H1 (cell line): Measurements from ENCODE around the gene HTD2. TPM values are rescaled to one million over a fixed set of nuclear protein-coding genes. Genes with fewer than 3 reads are reported as not detected.

Experiments used
- CTCF ChIA-PET: fragments of 300-600 bp; sonication (Branson Sonifier 250); formaldehyde crosslinking; loops from one replicate; lab custom pipeline; 2021; ENCODE audit not compliant: partially characterized antibody; lab: Charles Lee
- POLR2A ChIA-PET: fragments of 300-600 bp; sonication (Branson Sonifier 250); formaldehyde crosslinking; loops from one replicate; lab custom pipeline; 2021; ENCODE audit warnings: inconsistent platforms; ENCODE audit not compliant: partially characterized antibody; lab: Charles Lee
- DNase-seq, 2 experiments: peaks; one replicate each; pipeline versions ENCODE4 v3.0.0 to v3.0.0-alpha.2; 2010 to 2022; ENCODE audit warnings: low spot score in 2 of 2, low read depth in 1 of 2, mixed read lengths in 1 of 2
- FAIRE-seq: peaks from 2 replicates; lab custom pipeline; 2011; peaks lifted over from hg19 to GRCh38; lab: Jason Lieb, UNC
- H2AFZ ChIP-seq: 2 replicates; pipeline ENCODE4 v1.8.1; 2012; ENCODE audit warnings: low read length, inconsistent platforms
- H2AK5ac ChIP-seq: 2 replicates; pipeline ENCODE4 v1.6.1; 2013; ENCODE audit warnings: low read depth, low read length
- H2BK120ac ChIP-seq: replicated peaks from 2 replicates; pipeline ENCODE3; 2013; ENCODE audit warnings: low read depth, low read length, inconsistent platforms
- H2BK12ac ChIP-seq: 2 replicates; pipeline ENCODE4 v1.6.1; 2013; ENCODE audit warnings: low read depth, low read length
- H2BK15ac ChIP-seq: 2 replicates; pipeline ENCODE4 v1.6.1; 2013; ENCODE audit warnings: low read length
- H2BK20ac ChIP-seq: 2 replicates; pipeline ENCODE4 v1.6.1; 2013; ENCODE audit warnings: low read length
- H2BK5ac ChIP-seq: 2 replicates; pipeline ENCODE4 v1.6.1; 2013; ENCODE audit warnings: low read depth, low read length
- H3K14ac ChIP-seq: 2 replicates; pipeline ENCODE4 v1.6.1; 2013; ENCODE audit warnings: inconsistent platforms; ENCODE audit not compliant: insufficient read length
- H3K18ac ChIP-seq: 2 replicates; pipeline ENCODE4 v1.6.1; 2013; ENCODE audit warnings: low read length; ENCODE audit errors: extremely low read depth
- H3K23ac ChIP-seq: 2 replicates; pipeline ENCODE4 v1.6.1; 2013; ENCODE audit warnings: inconsistent platforms; ENCODE audit not compliant: insufficient read length
- H3K23me2 ChIP-seq: 2 replicates; pipeline ENCODE4 v1.6.1; 2013; ENCODE audit warnings: low read depth, low read length
- H3K27ac ChIP-seq: 2 replicates; pipeline ENCODE4 v1.6.1; 2011; ENCODE audit warnings: low read depth, low read length, inconsistent platforms
- H3K27me3 ChIP-seq, 4 experiments: replicated peaks in 1 of 4; 1 replicate in 1 of 4; 2 replicates in 3 of 4; pipeline versions ENCODE4 v1.6.1 to v1.8.1; 2011 to 2013; ENCODE audit warnings: low read length in 3 of 4, mild to moderate bottlenecking in 3 of 4, inconsistent platforms in 2 of 4, mixed read lengths in 2 of 4, moderate library complexity in 1 of 4; ENCODE audit not compliant: control insufficient read depth in 3 of 4, insufficient read depth in 3 of 4; ENCODE audit errors: extremely low read depth in 1 of 4
- H3K36me3 ChIP-seq, 4 experiments: 2 replicates each; pipeline versions ENCODE4 v1.6.1 to v1.8.1; 2011 to 2013; ENCODE audit warnings: mild to moderate bottlenecking in 4 of 4, low read length in 3 of 4, moderate library complexity in 2 of 4, control low read depth in 1 of 4, inconsistent platforms in 1 of 4; ENCODE audit not compliant: insufficient read depth in 4 of 4, control insufficient read depth in 2 of 4
- H3K4ac ChIP-seq: replicated peaks from 2 replicates; pipeline ENCODE3; 2013; ENCODE audit warnings: low read length, low read depth, mixed read lengths, inconsistent platforms; ENCODE audit not compliant: insufficient read length
- H3K4me1 ChIP-seq, 4 experiments: replicated peaks in 1 of 4; 1 replicate in 1 of 4; 2 replicates in 3 of 4; pipeline versions ENCODE4 v1.6.1 to v1.8.1; 2011 to 2013; ENCODE audit warnings: low read length in 3 of 4, inconsistent platforms in 2 of 4, mixed read lengths in 1 of 4; ENCODE audit not compliant: insufficient read depth in 4 of 4, control insufficient read depth in 3 of 4
- H3K4me2 ChIP-seq, 2 experiments: 2 replicates each; pipeline versions ENCODE4 v1.6.1 to v1.8.1; 2011 to 2013; ENCODE audit warnings: low read depth in 2 of 2, low read length in 2 of 2, control low read depth in 1 of 2, inconsistent platforms in 1 of 2, mild to moderate bottlenecking in 1 of 2; ENCODE audit not compliant: insufficient read depth in 1 of 2
- H3K4me3 ChIP-seq, 4 experiments: fragments of 200-600, 300-600 bp in 1 of 4; sonication (generic), shearing (Covaris generic), sonication (Bioruptor Twin) in 1 of 4; 2 replicates each; pipeline versions ENCODE4 v1.5.1 to v1.8.1; 2011 to 2016; ENCODE audit warnings: low read length in 4 of 4, low read depth in 3 of 4, control low read depth in 2 of 4, inconsistent platforms in 2 of 4, mild to moderate bottlenecking in 2 of 4, mixed read lengths in 1 of 4, moderate library complexity in 1 of 4; ENCODE audit not compliant: insufficient read depth in 2 of 4; ENCODE audit errors: extremely low read depth in 1 of 4
- H3K56ac ChIP-seq: replicated peaks from 2 replicates; pipeline ENCODE3; 2013; ENCODE audit warnings: low read depth, mild to moderate bottlenecking, mixed read lengths, low read length, inconsistent platforms; ENCODE audit not compliant: insufficient read length
- H3K79me1 ChIP-seq: 2 replicates; pipeline ENCODE4 v1.6.1; 2013; ENCODE audit warnings: low read depth, low read length, control low read depth
- H3K79me2 ChIP-seq, 2 experiments: 2 replicates each; pipeline versions ENCODE4 v1.6.1 to v1.8.1; 2012 to 2013; ENCODE audit warnings: low read length in 2 of 2, mild to moderate bottlenecking in 2 of 2, inconsistent platforms in 1 of 2; ENCODE audit not compliant: insufficient read depth in 2 of 2, control insufficient read depth in 1 of 2
- H3K9ac ChIP-seq, 4 experiments: replicated peaks in 1 of 4; 1 replicate in 1 of 4; 2 replicates in 3 of 4; pipeline versions ENCODE4 v1.6.1 to v1.8.1; 2011 to 2013; ENCODE audit warnings: low read depth in 3 of 4, low read length in 3 of 4, control low read depth in 2 of 4, mild to moderate bottlenecking in 2 of 4, moderate library complexity in 2 of 4, inconsistent platforms in 1 of 4; ENCODE audit errors: extremely low read depth in 1 of 4
- H3K9me3 ChIP-seq, 2 experiments: 2 replicates each; pipeline versions ENCODE4 v1.6.1 to v1.8.1; 2012 to 2013; ENCODE audit warnings: mild to moderate bottlenecking in 2 of 2, moderate library complexity in 2 of 2, control low read depth in 1 of 2, inconsistent platforms in 1 of 2, low read depth in 1 of 2, low read length in 1 of 2, mixed read lengths in 1 of 2; ENCODE audit not compliant: insufficient read depth in 2 of 2
- H4K20me1 ChIP-seq, 2 experiments: replicated peaks in 1 of 2; 2 replicates each; pipeline versions ENCODE3 to v1.8.1; 2011 to 2013; ENCODE audit warnings: inconsistent platforms in 2 of 2, low read length in 2 of 2, mild to moderate bottlenecking in 1 of 2; ENCODE audit not compliant: insufficient read depth in 2 of 2, control insufficient read depth in 1 of 2
- H4K5ac ChIP-seq: 2 replicates; pipeline ENCODE4 v1.6.1; 2013; ENCODE audit warnings: low read length, low read depth, mixed read lengths, inconsistent platforms; ENCODE audit not compliant: insufficient read length
- H4K8ac ChIP-seq: 2 replicates; pipeline ENCODE4 v1.8.0; 2013; ENCODE audit warnings: mild to moderate bottlenecking, moderate library complexity, low read length, inconsistent platforms; ENCODE audit not compliant: insufficient read depth; ENCODE audit errors: extremely low read depth
- H4K91ac ChIP-seq: replicated peaks from 2 replicates; pipeline ENCODE3; 2013; ENCODE audit warnings: low read length, mixed read lengths, inconsistent platforms; ENCODE audit not compliant: insufficient read length
- CBX5 ChIP-seq: fragments of 300-800, 300-1000 bp; sonication (generic); IDR thresholded peaks from 2 replicates; pipeline ENCODE4 v1.7.1; 2016; ENCODE audit warnings: antibody characterized with exemption, low read length, low read depth
- CHD1 ChIP-seq: IDR thresholded peaks from 2 replicates; pipeline ENCODE4 v1.6.1; 2012; ENCODE audit warnings: low read depth, low read length, improper control_type of control experiment
- CHD2 ChIP-seq: IDR thresholded peaks from 2 replicates; pipeline ENCODE4 v1.6.1; 2012; ENCODE audit warnings: low read length, improper control_type of control experiment
- E2F6 ChIP-seq: IDR thresholded peaks from 2 replicates; pipeline ENCODE4 v1.6.1; 2012; ENCODE audit warnings: inconsistent platforms
- HDAC2 ChIP-seq, 2 experiments: fragments of 300-600 bp in 1 of 2; sonication (generic) in 1 of 2; IDR thresholded peaks; 2 replicates each; pipeline ENCODE4 v1.6.1; 2011 to 2012; ENCODE audit warnings: low read depth in 2 of 2, low read length in 2 of 2, mild to moderate bottlenecking in 2 of 2, moderate library complexity in 2 of 2, borderline replicate concordance in 1 of 2, inconsistent platforms in 1 of 2
- POU5F1 ChIP-seq: IDR thresholded peaks from 2 replicates; pipeline ENCODE4 v1.6.1; 2011; ENCODE audit warnings: low read depth, mild to moderate bottlenecking, low read length, moderate library complexity
- RNF2 ChIP-seq: fragments of 200-900, 300-1000 bp; sonication (generic); IDR thresholded peaks from 2 replicates; pipeline ENCODE4 v1.7.1; 2016; ENCODE audit warnings: borderline replicate concordance, low read depth, mild to moderate bottlenecking, antibody characterized with exemption, low read length; ENCODE audit not compliant: poor library complexity, severe bottlenecking; ENCODE audit errors: missing control alignments
- SAP30 ChIP-seq: fragments of 300-600 bp; sonication (generic); IDR thresholded peaks from 2 replicates; pipeline ENCODE4 v1.7.1; 2012; ENCODE audit warnings: low read length, moderate library complexity, mild to moderate bottlenecking, inconsistent platforms; ENCODE audit not compliant: insufficient read depth, insufficient replicate concordance
- SUZ12 ChIP-seq: fragments of 200-600 bp; sonication (generic); IDR thresholded peaks from 2 replicates; pipeline ENCODE4 v1.6.1; 2012; ENCODE audit warnings: mild to moderate bottlenecking, inconsistent platforms, low read length, moderate library complexity, mixed read lengths
- YY1 ChIP-seq: IDR thresholded peaks from 2 replicates; pipeline ENCODE4 v1.6.1; 2011; ENCODE audit warnings: low read depth, mild to moderate bottlenecking, low read length
- polyA plus RNA-seq, 7 experiments: library from polyadenylated mRNA; depleted of rRNA in 3 of 7; stranded (reverse) in 5 of 7; unstranded in 2 of 7; fragments of >200 nt in 5 of 7; fragments of 200-250 nt in 2 of 7; gene quantifications; 1 replicate in 5 of 7; 2 replicates in 1 of 7; 4 replicates in 1 of 7; pipeline versions ENCODE4 v1.2.1 to v1.2.3, GENCODE V29; 2011 to 2013; ENCODE audit warnings: missing spikeins in 2 of 7, mixed read lengths in 2 of 7
- total RNA-seq: library from RNA; stranded (reverse); fragmentation: NEBNext Ultra II Directional; extraction: Animal tissue kit (Norgen Biotek cat#: 25700); gene quantifications from 2 replicates; pipeline ENCODE4 v1.2.1, GENCODE V29; 2021

Gene HTD2
- total and polyA plus RNA-seq, 2 of the 8 experiments (the other 6 are each of a cell fraction or from before 2014, with no cell fraction given) = 8.8 to 10.8 TPM

- no peak overlapping the region for H4K8ac ChIP-seq
- no peak overlapping the region for H4K91ac ChIP-seq
- H2BK12ac ChIP-seq = no peak overlapping the region
- no peaks in the 10 kb centered on the region for H3K23me2 ChIP-seq
- no peak for FAIRE-seq
- no peak overlapping the region for H3K18ac ChIP-seq
- H2BK5ac ChIP-seq = no peak overlapping the region
- H3K36me3 ChIP-seq = no peaks in the 10 kb centered on the region
- H4K5ac ChIP-seq = no peak overlapping the region
- DNase-seq = no peak
- H3K9ac ChIP-seq = no peak overlapping the region
- H2AK5ac ChIP-seq = no peak overlapping the region
- no peak overlapping the region for H2BK15ac ChIP-seq
- H3K56ac ChIP-seq = no peak overlapping the region
- H3K79me2 ChIP-seq = no peaks in the 10 kb centered on the region
- H3K9me3 ChIP-seq = no peaks in the 10 kb centered on the region
- H3K27me3 ChIP-seq = no peaks in the 10 kb centered on the region
- no peaks in the 10 kb centered on the region for H3K79me1 ChIP-seq
- no peak overlapping the region for H3K14ac ChIP-seq
- no peak overlapping the region for H2BK20ac ChIP-seq
- no peak overlapping the region for H2AFZ ChIP-seq
- no peaks in the 10 kb centered on the region for H4K20me1 ChIP-seq
- no peak overlapping the region for H2BK120ac ChIP-seq
- TF ChIP-seq CHD1 (no peak), CBX5 (no peak), SUZ12 (no peak), CHD2 (no peak), RNF2 (no peak), POU5F1 (no peak), SAP30 (no peak), YY1 (no peak), E2F6 (no peak), HDAC2 (IDR thresholded peaks at IDR 0.05; ENCODE audit: borderline replicate concordance in 1 of 2, low read depth in 2 of 2, low read length in 2 of 2) (no peak)
- H3K4me3 ChIP-seq = no peak overlapping the region
- H3K4me2 ChIP-seq = no peak overlapping the region
- H3K4ac ChIP-seq = no peak overlapping the region
- H3K27ac ChIP-seq = no peak overlapping the region
- no peaks in the 10 kb centered on the region; a peak in 1 of 7 replicates for H3K4me1 ChIP-seq
- CTCF ChIA-PET = no interaction called here
- POLR2A ChIA-PET = no interaction called here
- H3K23ac ChIP-seq = no peak overlapping the region
Measured at GRCh38 chr3:58361866-58362265, 55.5 kb downstream of the HTD2 start.
